Mesodermal cell (in vitro differentiated cells): ENCODE results near the gene YPEL5.

Experiments used
- H3K27ac ChIP-seq: 2 replicates; pipeline ENCODE4 v1.7.0; 2013; ENCODE audit warnings: mild to moderate bottlenecking, low read depth, low read length, moderate library complexity; ENCODE audit not compliant: severe bottlenecking
- H3K36me3 ChIP-seq: 2 replicates; pipeline ENCODE4 v1.7.1; 2013; ENCODE audit warnings: mild to moderate bottlenecking, low read length, moderate library complexity; ENCODE audit not compliant: control insufficient read depth, insufficient read depth
- H3K4me1 ChIP-seq: one replicate; pipeline ENCODE4 v1.7.1; 2013; ENCODE audit warnings: mild to moderate bottlenecking, low read length; ENCODE audit not compliant: insufficient read depth, control insufficient read depth, poor library complexity, severe bottlenecking
- H3K4me3 ChIP-seq: 2 replicates; pipeline ENCODE4 v1.7.0; 2013; ENCODE audit warnings: low read length, control low read depth, mild to moderate bottlenecking; ENCODE audit not compliant: insufficient read depth, poor library complexity, severe bottlenecking; ENCODE audit errors: extremely low read depth
- H3K9me3 ChIP-seq: 2 replicates; pipeline ENCODE4 v1.7.1; 2013; ENCODE audit warnings: mild to moderate bottlenecking, low read length, moderate library complexity; ENCODE audit not compliant: control insufficient read depth
- WGBS, 2 experiments: methylation state at CpG; one replicate each; pipeline ENCODE4 v1.1.5; 2013; ENCODE audit warnings: missing lambda C conversion rate in 2 of 2; ENCODE audit not compliant: insufficient coverage in 2 of 2; 5-methylcytosine and 5-hydroxymethylcytosine counted together

The YPEL5 gene

DNA sequence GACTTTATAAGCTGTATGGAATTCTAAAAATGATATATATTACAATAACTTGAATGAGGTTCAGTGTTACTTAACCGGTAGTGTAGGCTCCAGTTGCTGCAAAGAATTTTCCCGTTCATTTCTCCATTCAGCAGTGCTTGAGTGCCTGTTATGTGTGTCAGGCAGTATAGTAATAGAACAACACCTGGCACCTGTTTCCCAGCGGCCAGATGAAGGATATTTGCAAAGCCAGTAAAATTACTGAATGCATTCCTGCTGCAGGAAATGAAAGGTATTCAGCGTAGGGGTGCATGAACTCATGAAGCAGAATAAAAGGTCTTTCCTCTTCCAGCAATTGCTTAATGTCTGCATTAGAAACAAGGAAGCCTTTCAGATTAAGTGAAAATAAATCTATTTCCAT, 18.8 kb downstream of the YPEL5 start:
- Histone ChIP-seq H3K36me3 (peaks cover 2% of the 10 kb centered on the region), H3K4me1 (no peaks in the 10 kb centered on the region)
- WGBS, 2 experiments: 82 to 92% methylated on average over 3 of the region's 4 CpGs

DNA sequence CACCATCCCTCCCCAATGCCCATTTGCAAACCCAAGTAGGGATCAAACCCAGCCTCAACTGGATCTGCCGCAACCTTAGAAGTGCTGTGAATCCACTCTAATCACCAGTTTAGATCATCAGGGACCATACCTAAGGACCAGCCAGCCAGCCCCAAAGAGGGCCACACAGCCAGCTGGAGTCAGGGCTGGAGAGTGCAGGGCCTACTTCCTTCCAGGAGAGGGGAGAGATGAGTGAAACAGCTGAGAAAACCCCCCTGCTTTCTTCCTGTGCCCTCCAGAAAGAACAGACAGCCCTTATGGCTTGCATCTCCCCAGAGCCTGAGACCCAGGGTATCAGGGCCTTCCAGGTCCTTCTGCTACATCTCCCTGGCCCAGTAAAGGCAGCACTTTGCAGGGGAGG, 25.8 kb downstream of the YPEL5 start:
- H3K4me1 ChIP-seq: no peaks in the 10 kb centered on the region
- no peak overlapping the region for H3K27ac ChIP-seq
- H3K9me3 ChIP-seq: no peaks in the 10 kb centered on the region
- no peaks in the 10 kb centered on the region for H3K36me3 ChIP-seq
- H3K4me3 ChIP-seq: no peak overlapping the region
- WGBS, 2 experiments: 100% methylated on average over 1 of the region's 1 CpG

More for the DNA sequence above, 18.8 kb downstream of the YPEL5 start:
- no peaks in the 10 kb centered on the region for H3K9me3 ChIP-seq
- no peak overlapping the region for H3K4me3 ChIP-seq
- no peak overlapping the region for H3K27ac ChIP-seq

DNA sequence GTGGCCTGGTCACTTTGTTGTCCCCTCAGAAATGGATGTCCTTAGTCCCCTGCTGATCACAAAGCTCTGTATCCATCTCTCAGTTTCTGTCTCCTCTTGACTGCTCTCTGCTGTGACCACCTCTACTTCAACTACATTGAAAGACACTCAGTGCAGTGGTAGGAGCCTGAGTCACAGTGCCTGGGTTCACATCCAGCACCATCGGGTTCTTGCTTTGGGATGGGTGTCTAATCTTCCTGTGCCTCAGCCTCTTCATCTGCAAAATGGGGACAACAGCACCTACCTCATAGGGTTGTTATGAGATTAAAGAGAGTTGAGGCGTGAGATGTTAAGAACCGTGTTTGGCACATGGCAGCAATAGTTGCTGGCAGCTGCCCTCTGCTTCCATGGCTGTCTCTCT, 30.6 kb downstream of the YPEL5 start:
- no peak overlapping the region for H3K4me3 ChIP-seq
- no peaks in the 10 kb centered on the region for H3K4me1 ChIP-seq
- WGBS, 2 experiments: 96 to 100% methylated on average over 2 of the region's 3 CpGs
- H3K36me3 ChIP-seq: no peaks in the 10 kb centered on the region
- H3K9me3 ChIP-seq: no peaks in the 10 kb centered on the region
- no peak overlapping the region for H3K27ac ChIP-seq

DNA sequence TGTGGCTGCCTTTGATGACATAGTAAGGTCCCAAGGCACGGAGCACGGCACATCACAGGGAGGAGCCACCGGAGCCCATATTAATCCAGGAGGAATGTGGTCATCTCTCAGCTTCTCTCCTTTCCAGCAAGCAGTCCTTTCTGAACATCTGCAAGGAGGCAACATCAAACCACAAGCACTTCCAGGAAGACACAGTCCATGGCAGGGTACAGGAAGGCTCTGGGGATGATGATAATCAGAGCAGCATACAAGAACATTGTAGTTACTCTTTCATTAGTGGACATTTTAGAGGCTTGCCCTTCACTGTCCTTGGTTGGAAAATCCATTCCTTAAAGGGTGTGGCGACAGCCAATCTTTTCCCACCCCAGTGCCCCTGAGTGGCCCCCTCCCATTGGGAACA, 31.1 kb downstream of the YPEL5 start:
- no peaks in the 10 kb centered on the region for H3K9me3 ChIP-seq
- H3K4me1 ChIP-seq: no peaks in the 10 kb centered on the region
- H3K27ac ChIP-seq: no peak overlapping the region
- H3K36me3 ChIP-seq: no peaks in the 10 kb centered on the region
- H3K4me3 ChIP-seq: no peak overlapping the region
- WGBS, 2 experiments: 100% methylated on average over 3 to 4 of the region's 4 CpGs

- H3K36me3 ChIP-seq: no peaks in the 10 kb centered on the region
- 89 to 95% methylated on average over 9 to 10 of the region's 11 CpGs for WGBS, 2 experiments
- H3K4me3 ChIP-seq: no peak overlapping the region
- no peaks in the 10 kb centered on the region for H3K4me1 ChIP-seq
- H3K27ac ChIP-seq: no peak overlapping the region
- H3K9me3 ChIP-seq: no peaks in the 10 kb centered on the region
Observed at GRCh38 chr2:30178618-30179434, 32.0 kb downstream of the YPEL5 start.

DNA sequence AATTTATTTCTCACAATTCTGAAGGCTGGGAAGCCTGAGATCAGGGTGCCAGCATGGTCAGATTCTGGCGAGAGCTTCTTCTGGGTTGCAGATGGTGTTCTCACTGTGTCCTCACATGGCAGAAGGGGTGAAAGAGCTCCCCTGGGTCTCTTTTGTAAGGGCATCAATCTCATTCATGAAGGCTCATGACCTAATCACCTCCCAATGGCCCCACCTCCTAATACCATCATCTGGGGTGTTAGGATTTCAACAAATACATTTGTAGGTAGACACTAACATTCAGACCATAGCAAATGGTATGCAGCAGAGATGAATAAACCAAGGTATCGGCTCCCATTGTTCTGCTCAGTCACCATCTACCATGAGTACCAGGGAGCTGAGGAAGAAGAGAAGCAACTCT, 32.7 kb downstream of the YPEL5 start:
- 86 to 100% methylated on average over 2 of the region's 2 CpGs for WGBS, 2 experiments
- H3K36me3 ChIP-seq: no peaks in the 10 kb centered on the region
- no peak overlapping the region for H3K4me3 ChIP-seq
- no peak overlapping the region for H3K27ac ChIP-seq
- no peaks in the 10 kb centered on the region for H3K4me1 ChIP-seq
- no peaks in the 10 kb centered on the region for H3K9me3 ChIP-seq

- Histone ChIP-seq H3K4me3 (no peak overlapping the region), H3K9me3 (no peaks in the 10 kb centered on the region), H3K36me3 (no peaks in the 10 kb centered on the region), H3K4me1 (no peaks in the 10 kb centered on the region), H3K27ac (no peak overlapping the region)
- WGBS, 2 experiments: 85 to 94% methylated on average over 3 of the region's 3 CpGs
Observed at GRCh38 chr2:30180226-30180625, 33.4 kb downstream of the YPEL5 start.

GRCh38 chr2:30181176-30181575, 34.4 kb downstream of the YPEL5 start:
- Histone ChIP-seq H3K36me3 (no peaks in the 10 kb centered on the region), H3K4me3 (no peak overlapping the region), H3K27ac (no peak overlapping the region), H3K9me3 (no peaks in the 10 kb centered on the region), H3K4me1 (no peaks in the 10 kb centered on the region)
- 93 to 96% methylated on average over 5 to 6 of the region's 7 CpGs for WGBS, 2 experiments

GRCh38 chr2:30184035-30184434, 37.2 kb downstream of the YPEL5 start:
- no peaks in the 10 kb centered on the region for H3K4me1 ChIP-seq
- no peaks in the 10 kb centered on the region for H3K9me3 ChIP-seq
- WGBS, 2 experiments: 80 to 97% methylated on average over 2 to 5 of the region's 5 CpGs
- no peak overlapping the region for H3K4me3 ChIP-seq
- H3K27ac ChIP-seq: no peak overlapping the region
- no peaks in the 10 kb centered on the region for H3K36me3 ChIP-seq

GRCh38 chr2:30185178-30185577, 38.4 kb downstream of the YPEL5 start:
- Histone ChIP-seq H3K36me3 (no peaks in the 10 kb centered on the region), H3K27ac (no peak overlapping the region), H3K4me1 (no peaks in the 10 kb centered on the region), H3K4me3 (no peak overlapping the region), H3K9me3 (peaks cover 10% of the 10 kb centered on the region)
- 90 to 100% methylated on average over 1 to 2 of the region's 4 CpGs for WGBS, 2 experiments

- 93% methylated on average over 2 of the region's 2 CpGs; no CpG with 5 or more reads in 1 of the 2 experiments for WGBS, 2 experiments
- peaks cover 10% of the 10 kb centered on the region for H3K9me3 ChIP-seq
- peaks cover 4% of the 10 kb centered on the region for H3K4me1 ChIP-seq
- H3K36me3 ChIP-seq: no peaks in the 10 kb centered on the region
- no peak overlapping the region for H3K4me3 ChIP-seq
- no peak overlapping the region for H3K27ac ChIP-seq
Observed at GRCh38 chr2:30188292-30188691, 41.5 kb downstream of the YPEL5 start.
